Thyroid gland (tissue), 4 donors: ENCODE measurements around the gene GAB4. TPM values are rescaled to one million over a fixed set of nuclear protein-coding genes. Genes with fewer than 3 reads are reported as not detected.

Experiments
- DNase-seq, 2 donors: peaks; one replicate each; pipeline ENCODE4 v3.0.0-alpha.2; 2019
- H3K27ac ChIP-seq, 3 donors: fragments of 200-600 bp; sonication (generic); 1 replicate in 2 of 3; 2 replicates in 1 of 3; pipeline ENCODE4 v1.5.1; 2016 to 2019; ENCODE audit warnings: mild to moderate bottlenecking in 1 of 3, moderate library complexity in 1 of 3
- H3K27me3 ChIP-seq: fragments of 200-600 bp; sonication (generic); one replicate; pipeline ENCODE4 v1.5.1; 2019
- H3K36me3 ChIP-seq, 2 donors: fragments of 200-600 bp; sonication (generic); one replicate each; pipeline ENCODE4 v1.5.1; 2016 to 2019
- H3K4me1 ChIP-seq, 2 donors: fragments of 200-600 bp; sonication (generic); one replicate each; pipeline ENCODE4 v1.5.1; 2017 to 2019
- H3K4me3 ChIP-seq, 3 donors: fragments of 200-600 bp; sonication (generic); replicated peaks in 1 of 3; 1 replicate in 2 of 3; 2 replicates in 1 of 3; pipeline ENCODE4 v1.5.1; 2016; ENCODE audit warnings: mild to moderate bottlenecking in 1 of 3
- H3K9me3 ChIP-seq: fragments of 200-600 bp; sonication (generic); one replicate; pipeline ENCODE4 v1.5.1; 2017
- CTCF ChIP-seq, 6 experiments: fragments of 200-600 bp in 3 of 6; fragments of 450-650 bp in 3 of 6; sonication (generic) in 3 of 6; IDR thresholded peaks; one replicate each; pipeline ENCODE4 v1.5.1; 2016 to 2019; ENCODE audit warnings: antibody characterized with exemption in 6 of 6, mild to moderate bottlenecking in 2 of 6, inconsistent platforms in 1 of 6, moderate library complexity in 1 of 6
- POLR2A ChIP-seq, 2 donors: fragments of 450-650 bp; IDR thresholded peaks; one replicate each; pipeline ENCODE4 v1.6.1; 2017; ENCODE audit warnings: antibody characterized with exemption in 2 of 2, mild to moderate bottlenecking in 2 of 2, moderate library complexity in 1 of 2
- WGBS, 2 donors: methylation state at CpG; one replicate each; pipeline ENCODE4 v1.1.5; 2017; 5-methylcytosine and 5-hydroxymethylcytosine counted together
- intact Hi-C: fragments of 100-400 bp; cut with DNase I; formaldehyde crosslinking; loops from one replicate; pipeline ENCODE4 v1.15.1; 2023
- total RNA-seq, 4 donors: library from RNA; depleted of rRNA; stranded (reverse); fragments of >200 nt; gene quantifications; one replicate each; pipeline ENCODE4 v1.2.3, GENCODE V29; 2016

Gene GAB4
- not detected for total RNA-seq

- no peaks in the 10 kb centered on the region for H3K36me3 ChIP-seq
- no peaks in the 10 kb centered on the region for H3K4me1 ChIP-seq
- no peak for TF ChIP-seq POLR2A (IDR thresholded peaks at IDR 0.05)
- no peak for TF ChIP-seq CTCF (IDR thresholded peaks at IDR 0.05)
- no peaks in the 10 kb centered on the region for H3K27me3 ChIP-seq
- no peak for DNase-seq
- intact Hi-C loops, result no loop called here
- WGBS, 2 donors, result 75 to 81% methylated on average over 41 to 43 of the region's 49 CpGs
- H3K4me3 ChIP-seq, result no peak within 1 kb of the TSS
- H3K27ac ChIP-seq, result no peak within 1 kb of the TSS
- H3K9me3 ChIP-seq, result no peaks in the 10 kb centered on the region
Observed at GRCh38 chr22:17007852-17008731, at the start of gene GAB4. Gene GAB4 (minus strand): TSS chr22:17008222. CDS start chr22:17008114, 108 bp downstream.

GRCh38 chr22:17056807-17057206 lies 48.8 kb upstream of the GAB4 start:
- Histone ChIP-seq H3K36me3 (no peaks in the 10 kb centered on the region), H3K4me3 (no peak overlapping the region), H3K4me1 (no peaks in the 10 kb centered on the region), H3K9me3 (no peaks in the 10 kb centered on the region), H3K27ac (no peak overlapping the region), H3K27me3 (no peaks in the 10 kb centered on the region)
- no peak for DNase-seq
- intact Hi-C loops, result loop anchor here (5.0 kb wide), 1 partner anchor 140 kb away; no protein-coding TSS in a partner anchor
- 79 to 89% methylated on average over 7 to 8 of the region's 8 CpGs for WGBS, 2 donors
- no peak for TF ChIP-seq POLR2A (IDR thresholded peaks at IDR 0.05)
- no peak for TF ChIP-seq CTCF (IDR thresholded peaks at IDR 0.05)

- no peak overlapping the region for H3K27ac ChIP-seq
- intact Hi-C loops, result loop anchor here (5.0 kb wide), 1 partner anchor 139 kb away; no protein-coding TSS in a partner anchor
- H3K9me3 ChIP-seq, result no peaks in the 10 kb centered on the region
- no peaks in the 10 kb centered on the region for H3K27me3 ChIP-seq
- TF ChIP-seq CTCF (IDR thresholded peaks at IDR 0.05) (no peak), POLR2A (IDR thresholded peaks at IDR 0.05) (no peak)
- no peaks in the 10 kb centered on the region for H3K36me3 ChIP-seq
- no peak for DNase-seq
- H3K4me3 ChIP-seq, result no peak overlapping the region
- WGBS, 2 donors, result 76 to 84% methylated on average over 5 of the region's 5 CpGs
- H3K4me1 ChIP-seq, result no peaks in the 10 kb centered on the region
Observed at GRCh38 chr22:17056058-17056457, 48.0 kb upstream of the GAB4 start.

GRCh38 chr22:17047656-17048055 lies 39.6 kb upstream of the GAB4 start:
- H3K4me3 ChIP-seq, result no peak overlapping the region
- no peak for DNase-seq
- no peaks in the 10 kb centered on the region for H3K4me1 ChIP-seq
- 83% methylated on average over 1 of the region's 1 CpG for WGBS, 2 donors
- intact Hi-C loops, result no loop called here
- no peak overlapping the region for H3K27ac ChIP-seq
- TF ChIP-seq POLR2A (IDR thresholded peaks at IDR 0.05), result no peak
- no peak for TF ChIP-seq CTCF (IDR thresholded peaks at IDR 0.05)
- H3K9me3 ChIP-seq, result no peaks in the 10 kb centered on the region
- no peaks in the 10 kb centered on the region for H3K36me3 ChIP-seq
- no peaks in the 10 kb centered on the region for H3K27me3 ChIP-seq
